Body of pancreas (tissue), 4 donors: ENCODE measurements around the gene PDE6D. TPM values are rescaled to one million over a fixed set of nuclear protein-coding genes. Genes with fewer than 3 reads are reported as not detected.
A peak's percentile ranks its signal among the peaks of the same experiment; 100 is the strongest.

Experiments
- ATAC-seq: fragments of 150-250 bp; one replicate; pipeline ENCODE4 v1.9.1; 2016
- DNase-seq, 4 donors: peaks; one replicate each; pipeline ENCODE4 v3.0.0-alpha.2; 2019
- H3K27ac ChIP-seq, 4 donors: fragments of 200-600 bp; sonication (generic); 1 replicate in 3 of 4; 2 replicates in 1 of 4; pipeline versions ENCODE4 v1.5.1 to v1.6.1; 2016 to 2019; ENCODE audit warnings: mild to moderate bottlenecking in 1 of 4, mixed read lengths in 1 of 4, moderate library complexity in 1 of 4
- H3K27me3 ChIP-seq, 2 donors: fragments of 200-600 bp; sonication (generic); one replicate each; pipeline ENCODE4 v1.6.0; 2016; ENCODE audit warnings: mild to moderate bottlenecking in 1 of 2
- H3K36me3 ChIP-seq, 2 donors: fragments of 200-600 bp; sonication (generic); replicated peaks in 1 of 2; 2 replicates each; pipeline ENCODE4 v1.5.1; 2016; ENCODE audit warnings: low read depth in 2 of 2; ENCODE audit not compliant: insufficient read depth in 1 of 2
- H3K4me1 ChIP-seq: fragments of 200-600 bp; sonication (generic); one replicate; pipeline ENCODE4 v1.6.0; 2016
- H3K4me3 ChIP-seq, 2 donors: fragments of 200-600 bp; sonication (generic); 1 replicate in 1 of 2; 2 replicates in 1 of 2; pipeline ENCODE4 v1.5.1; 2016 to 2019
- H3K9me3 ChIP-seq, 3 donors: fragments of 200-600 bp; sonication (generic); 1 replicate in 2 of 3; 2 replicates in 1 of 3; pipeline ENCODE4 v1.5.1; 2016
- CTCF ChIP-seq, 7 experiments: fragments of 450-650 bp in 4 of 7; fragments of 200-600 bp in 3 of 7; sonication (generic) in 3 of 7; IDR thresholded peaks; one replicate each; pipeline ENCODE4 v1.5.1; 2016 to 2019; ENCODE audit warnings: antibody characterized with exemption in 7 of 7
- POLR2A ChIP-seq, 3 donors: fragments of 450-650 bp; IDR thresholded peaks; one replicate each; pipeline ENCODE4 v1.6.1; 2016; ENCODE audit warnings: antibody characterized with exemption in 3 of 3, mild to moderate bottlenecking in 2 of 3
- WGBS, 2 donors: methylation state at CpG; one replicate each; pipeline ENCODE4 v1.1.5; 2017; 5-methylcytosine and 5-hydroxymethylcytosine counted together
- intact Hi-C: fragments of 100-400 bp; cut with DNase I; formaldehyde crosslinking; loops from one replicate; pipeline ENCODE4 v1.15.1; 2023
- total RNA-seq, 2 donors: library from RNA; depleted of rRNA; stranded (reverse); fragments of >200 nt; gene quantifications; one replicate each; pipeline ENCODE4 v1.1.0, GENCODE V29; 2016

PDE6D gene
- total RNA-seq, 2 donors from 2014 or later = 2.6 to 15.0 TPM

GRCh38 chr2:231687133-231687852, 93.8 kb downstream of the PDE6D start:
- peak; percentile 75 for ATAC-seq
- 43 to 93% methylated on average over 2 to 14 of the region's 14 CpGs for WGBS, 2 donors
- TF ChIP-seq CTCF (IDR thresholded peaks at IDR 0.05) (peak; percentile 30 to 54 (median 44)), POLR2A (IDR thresholded peaks at IDR 0.05) (no peak)
- intact Hi-C loops = no loop called here
- Histone ChIP-seq H3K36me3 (no peaks in the 10 kb centered on the region), H3K27me3 (no peaks in the 10 kb centered on the region), H3K27ac (no peak overlapping the region), H3K4me3 (no peak overlapping the region), H3K9me3 (no peaks in the 10 kb centered on the region), H3K4me1 (peaks cover 12% of the 10 kb centered on the region)
- peak; percentile 68 to 73 (median 70) for DNase-seq

GRCh38 chr2:231686192-231687100, 94.6 kb downstream of the PDE6D start:
- TF ChIP-seq CTCF (IDR thresholded peaks at IDR 0.05) = no peak
- no peak for TF ChIP-seq POLR2A (IDR thresholded peaks at IDR 0.05)
- Histone ChIP-seq H3K9me3 (no peaks in the 10 kb centered on the region), H3K36me3 (no peaks in the 10 kb centered on the region), H3K4me3 (no peak overlapping the region), H3K27ac (no peak overlapping the region), H3K4me1 (peaks cover 17% of the 10 kb centered on the region), H3K27me3 (no peaks in the 10 kb centered on the region)
- ATAC-seq (no peak), DNase-seq (no peak)
- WGBS, 2 donors = 68 to 84% methylated on average over 5 to 11 of the region's 11 CpGs
- intact Hi-C loops = no loop called here

GRCh38 chr2:231685349-231686191, 95.5 kb downstream of the PDE6D start:
- no peak overlapping the region for H3K27ac ChIP-seq
- no peaks in the 10 kb centered on the region for H3K36me3 ChIP-seq
- no peaks in the 10 kb centered on the region for H3K9me3 ChIP-seq
- H3K4me1 ChIP-seq = peaks cover 23% of the 10 kb centered on the region
- ATAC-seq (no peak), DNase-seq (no peak)
- no peak overlapping the region for H3K4me3 ChIP-seq
- WGBS, 2 donors = 78 to 80% methylated on average over 12 to 20 of the region's 20 CpGs
- no peak for TF ChIP-seq CTCF (IDR thresholded peaks at IDR 0.05)
- TF ChIP-seq POLR2A (IDR thresholded peaks at IDR 0.05) = no peak
- intact Hi-C loops = no loop called here
- no peaks in the 10 kb centered on the region for H3K27me3 ChIP-seq

GRCh38 chr2:231684314-231685223, 96.5 kb downstream of the PDE6D start:
- H3K27me3 ChIP-seq = no peaks in the 10 kb centered on the region
- TF ChIP-seq POLR2A (IDR thresholded peaks at IDR 0.05) (no peak), CTCF (IDR thresholded peaks at IDR 0.05) (no peak)
- intact Hi-C loops = no loop called here
- no peaks in the 10 kb centered on the region for H3K9me3 ChIP-seq
- DNase-seq = peak; percentile 35 to 70 (median 66)
- 55 to 71% methylated on average over 13 to 20 of the region's 22 CpGs for WGBS, 2 donors
- no peak for ATAC-seq
- H3K27ac ChIP-seq = no peak overlapping the region
- no peak overlapping the region for H3K4me3 ChIP-seq
- H3K36me3 ChIP-seq = no peaks in the 10 kb centered on the region
- H3K4me1 ChIP-seq = peaks cover 26% of the 10 kb centered on the region
